K562 (cell line): ENCODE measurements around the gene EXOC3L2. TPM values are rescaled to one million over a fixed set of nuclear protein-coding genes. Genes with fewer than 3 reads are reported as not detected.
A peak's percentile ranks its signal among the peaks of the same experiment; 100 is the strongest.

ENCODE experiments used
- ARID3B ChIP-seq: fragments of 250-450 bp; sonication (Bioruptor Pico); IDR thresholded peaks from 2 replicates; pipeline ENCODE4 v1.4.0; 2020; ENCODE audit warnings: borderline replicate concordance
- ELF4 ChIP-seq: fragments of 450-650 bp; formaldehyde crosslinking; IDR thresholded peaks from 2 replicates; pipeline ENCODE4 v1.4.0; 2022; ENCODE audit warnings: missing genetic modification characterization
- FOXK1 ChIP-seq: sonication (generic); formaldehyde crosslinking; IDR thresholded peaks from 2 replicates; pipeline ENCODE4 v1.8.0; 2022; ENCODE audit warnings: missing genetic modification reagents, mild to moderate bottlenecking, borderline replicate concordance
- KDM1A ChIP-seq, 2 experiments: fragments of 450-650 bp; IDR thresholded peaks; 2 replicates each; pipeline ENCODE4 v1.6.1; 2016; ENCODE audit warnings: mild to moderate bottlenecking in 2 of 2
- MCM5 ChIP-seq: fragments of 450-650 bp; IDR thresholded peaks from 2 replicates; pipeline ENCODE4 v1.6.1; 2016; ENCODE audit warnings: low read depth
- NUFIP1 ChIP-seq: fragments of 450-650 bp; IDR thresholded peaks from 2 replicates; pipeline ENCODE4 v1.6.1; 2018; ENCODE audit not compliant: partially characterized antibody
- RCOR1 ChIP-seq, 2 experiments: IDR thresholded peaks; 2 replicates each; pipeline ENCODE4 v1.6.1; 2012; ENCODE audit warnings: low read depth in 2 of 2, low read length in 2 of 2, borderline replicate concordance in 1 of 2, improper control_type of control experiment in 1 of 2
- RERE ChIP-seq: sonication (generic); formaldehyde crosslinking; IDR thresholded peaks from 2 replicates; pipeline ENCODE4 v1.8.0; 2023; ENCODE audit warnings: missing genetic modification reagents, mild to moderate bottlenecking, borderline replicate concordance
- SMAD4 ChIP-seq: fragments of 250-450 bp; sonication (Bioruptor Pico); conservative IDR thresholded peaks from 2 replicates; pipeline ENCODE4 v1.8.0; 2021; ENCODE audit warnings: inconsistent platforms, mild to moderate bottlenecking, moderate library complexity
- SNIP1 ChIP-seq: fragments of 450-650 bp; IDR thresholded peaks from 2 replicates; pipeline ENCODE4 v1.7.1; 2017; ENCODE audit warnings: low read depth, mild to moderate bottlenecking
- ZNF175 ChIP-seq: fragments of 200-800 bp; sonication (Bioruptor generic); IDR thresholded peaks from 2 replicates; pipeline ENCODE4 v1.6.1; 2016; ENCODE audit warnings: low read depth, mild to moderate bottlenecking, missing genetic modification characterization, missing compliant biosample characterization
- polyA plus RNA-seq, 8 experiments: library from polyadenylated mRNA; depleted of rRNA in 4 of 8; stranded (reverse) in 5 of 8; unstranded in 3 of 8; fragments of >200 nt; fragmentation: Nextera tagmentation in 2 of 8; fragmentation: Illumina TruSeq in 1 of 8; extraction: Ambion mirVana in 2 of 8; extraction: Trizol in 1 of 8; gene quantifications; 2 replicates each; pipeline versions ENCODE4 v1.2.1 to v1.2.3, GENCODE V29; 2011 to 2014; ENCODE audit warnings: inconsistent platforms in 1 of 8, missing spikeins in 1 of 8
- total RNA-seq, 7 experiments: library from RNA; depleted of rRNA in 6 of 7; stranded (reverse); fragments of >200 nt in 6 of 7; fragmentation: Illumina TruSeq in 2 of 7; extraction: Trizol in 2 of 7; gene quantifications; 2 replicates each; pipeline versions ENCODE4 v1.2.1 to v1.2.3, GENCODE V29; 2011 to 2021; ENCODE audit warnings: low replicate concordance in 1 of 7

EXOC3L2 gene
- total and polyA plus RNA-seq, 9 of the 15 experiments (the other 6 are each of a cell fraction or from before 2014, with no cell fraction given): 0.31 to 19.0 (median 2.4) TPM

- no peak for TF ChIP-seq ARID3B (CRISPR knock-in tag)
- peak in 1 of 2 experiments; percentile 59; a peak in 2 of 4 replicates for TF ChIP-seq KDM1A (IDR thresholded peaks at IDR 0.05)
- 0 out of 2 replicates have a peak, but pooled peaks have one; percentile 34 for TF ChIP-seq FOXK1 (CRISPR knock-in tag)
- TF ChIP-seq NUFIP1: no peak
- TF ChIP-seq SNIP1: no peak
- TF ChIP-seq ELF4: no peak
- TF ChIP-seq MCM5: no peak
- TF ChIP-seq SMAD4: no peak
- TF ChIP-seq RCOR1 (IDR thresholded peaks at IDR 0.05; ENCODE audit: borderline replicate concordance in 1 of 2, low read depth in 2 of 2, low read length in 2 of 2): 0 out of 4 replicates have a peak, but pooled peaks of 1 of the 2 experiments have one; percentile 35
- no peak for TF ChIP-seq RERE (CRISPR knock-in tag)
- no peak for TF ChIP-seq ZNF175 (CRISPR knock-in tag)
Observed at GRCh38 chr19:45250216-45250831, 5.1 kb upstream of the EXOC3L2 start (continued).
